GM12872 (cell line): ENCODE data around the gene CDK5RAP2.

Experiments
- TF ChIP-seq, protein P1 (sequence below): IDR thresholded peaks from 3 replicates; pipeline ENCODE4 v1.5.1; 2011; ENCODE audit warnings: low read depth, mild to moderate bottlenecking, low read length, moderate library complexity; ENCODE audit not compliant: insufficient read depth

Gene CDK5RAP2

DNA sequence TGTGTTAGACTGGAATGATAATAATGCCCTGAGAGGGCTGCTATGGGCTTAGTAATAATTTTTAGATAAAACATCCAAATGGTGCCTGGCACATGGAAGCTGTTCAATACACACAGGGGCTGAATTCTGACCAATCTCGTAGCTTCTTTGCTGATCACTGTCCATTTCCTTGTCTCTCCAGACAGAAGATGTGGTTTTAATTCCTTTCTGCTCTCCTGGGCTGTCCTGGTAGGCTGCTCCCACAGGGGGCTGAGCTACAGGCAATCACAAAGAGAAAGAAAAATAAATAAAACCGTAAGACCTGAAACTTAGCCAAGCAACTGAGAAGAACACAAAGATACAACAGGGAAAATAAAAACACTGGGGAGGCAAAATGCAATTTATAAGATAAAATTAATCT lies 136.5 kb downstream of the CDK5RAP2 start:
- TF ChIP-seq, protein P1, sequence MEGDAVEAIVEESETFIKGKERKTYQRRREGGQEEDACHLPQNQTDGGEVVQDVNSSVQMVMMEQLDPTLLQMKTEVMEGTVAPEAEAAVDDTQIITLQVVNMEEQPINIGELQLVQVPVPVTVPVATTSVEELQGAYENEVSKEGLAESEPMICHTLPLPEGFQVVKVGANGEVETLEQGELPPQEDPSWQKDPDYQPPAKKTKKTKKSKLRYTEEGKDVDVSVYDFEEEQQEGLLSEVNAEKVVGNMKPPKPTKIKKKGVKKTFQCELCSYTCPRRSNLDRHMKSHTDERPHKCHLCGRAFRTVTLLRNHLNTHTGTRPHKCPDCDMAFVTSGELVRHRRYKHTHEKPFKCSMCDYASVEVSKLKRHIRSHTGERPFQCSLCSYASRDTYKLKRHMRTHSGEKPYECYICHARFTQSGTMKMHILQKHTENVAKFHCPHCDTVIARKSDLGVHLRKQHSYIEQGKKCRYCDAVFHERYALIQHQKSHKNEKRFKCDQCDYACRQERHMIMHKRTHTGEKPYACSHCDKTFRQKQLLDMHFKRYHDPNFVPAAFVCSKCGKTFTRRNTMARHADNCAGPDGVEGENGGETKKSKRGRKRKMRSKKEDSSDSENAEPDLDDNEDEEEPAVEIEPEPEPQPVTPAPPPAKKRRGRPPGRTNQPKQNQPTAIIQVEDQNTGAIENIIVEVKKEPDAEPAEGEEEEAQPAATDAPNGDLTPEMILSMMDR, result no peak

DNA sequence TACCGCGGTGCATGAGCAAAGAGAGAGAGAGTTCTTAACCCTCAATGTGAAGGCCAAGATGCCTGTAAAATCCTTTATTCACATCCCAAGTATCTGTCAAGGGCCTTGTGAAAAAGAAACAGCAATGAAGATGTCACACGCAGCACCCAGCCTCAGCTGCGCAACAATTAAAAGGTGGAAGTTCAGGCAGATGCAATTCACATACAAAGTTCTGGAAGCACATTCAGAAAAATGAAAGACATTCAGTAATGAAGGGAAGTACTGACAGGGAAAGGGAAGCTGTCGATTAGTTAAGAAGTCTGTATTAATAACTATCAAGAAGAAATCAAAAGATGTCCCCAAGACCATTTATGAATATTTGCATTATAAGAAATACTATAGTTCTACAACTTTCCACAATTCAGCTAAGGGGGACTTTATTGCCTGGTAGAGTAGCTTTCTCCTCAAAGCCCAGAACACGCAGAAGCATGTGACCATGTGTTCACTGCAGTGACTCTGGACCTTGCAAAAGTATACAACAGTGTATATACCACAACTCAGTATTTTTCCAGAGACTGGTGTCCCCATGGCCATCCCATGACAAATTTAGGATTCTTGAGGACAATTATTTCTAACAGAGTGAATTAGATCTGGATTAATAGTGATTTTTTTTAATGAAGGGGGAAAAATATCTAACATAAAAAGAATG lies 137.5 kb downstream of the CDK5RAP2 start:
- TF ChIP-seq, protein P1, result no peak

DNA sequence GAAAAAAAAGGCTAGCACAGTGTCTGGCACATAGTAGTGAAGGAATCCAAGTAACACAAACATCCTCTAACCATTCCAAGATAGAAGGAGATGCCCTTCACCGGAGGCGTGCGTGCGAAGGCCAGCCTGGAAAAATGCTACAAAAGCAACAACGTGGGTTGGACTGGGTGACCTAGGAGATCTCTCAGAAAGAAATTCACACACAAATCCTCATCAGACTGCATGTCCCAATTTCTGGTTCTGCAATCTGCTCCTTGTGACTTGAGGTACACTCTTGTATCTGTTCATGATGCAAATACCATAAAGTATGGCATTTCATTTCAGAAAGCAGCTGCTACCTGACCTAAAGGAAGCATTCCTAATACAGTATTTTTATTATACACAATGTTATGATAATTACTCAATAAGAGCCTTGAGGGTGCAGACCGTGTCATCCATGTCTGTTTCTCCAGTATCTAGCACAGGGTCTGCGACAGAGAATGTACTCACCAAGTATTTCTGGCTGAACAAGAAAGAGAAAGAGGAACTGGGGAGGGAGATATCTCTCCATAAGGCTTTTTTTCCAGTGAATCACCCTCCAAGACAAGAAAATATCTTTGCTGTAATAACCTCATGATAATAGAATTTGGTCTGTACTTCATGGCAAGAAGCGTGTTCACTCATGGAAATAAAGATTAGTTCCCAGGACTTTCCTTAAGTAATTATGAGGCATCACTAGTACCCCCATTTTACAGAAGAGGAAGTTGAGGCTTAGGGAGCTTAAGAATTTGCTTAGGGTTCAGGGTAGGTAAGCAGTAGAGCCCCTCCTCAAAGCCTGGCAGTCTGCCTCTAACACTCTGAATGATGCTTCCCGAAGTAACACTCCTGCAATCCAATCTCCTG lies 138.3 kb downstream of the CDK5RAP2 start:
- TF ChIP-seq, protein P1, result no peak

DNA sequence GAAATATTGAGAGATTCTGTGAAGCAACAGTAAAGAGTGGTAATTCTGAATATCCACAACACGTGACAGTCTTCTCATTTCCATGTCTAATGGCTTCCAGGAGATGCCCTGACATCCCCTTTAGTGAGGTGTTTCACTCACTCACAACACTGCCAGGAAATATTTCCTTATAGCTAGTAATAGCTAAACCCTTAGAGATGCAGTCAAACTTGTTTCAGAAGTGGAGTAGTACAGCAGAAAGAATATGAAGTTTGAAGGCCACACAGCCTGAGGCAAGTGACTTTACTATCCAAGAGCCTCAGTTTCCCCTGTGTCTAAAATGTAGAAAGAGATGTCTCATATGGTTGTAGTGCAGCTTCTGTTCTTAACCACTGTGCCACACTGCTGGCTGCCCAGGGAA lies 139.2 kb downstream of the CDK5RAP2 start:
- TF ChIP-seq, protein P1, result no peak

DNA sequence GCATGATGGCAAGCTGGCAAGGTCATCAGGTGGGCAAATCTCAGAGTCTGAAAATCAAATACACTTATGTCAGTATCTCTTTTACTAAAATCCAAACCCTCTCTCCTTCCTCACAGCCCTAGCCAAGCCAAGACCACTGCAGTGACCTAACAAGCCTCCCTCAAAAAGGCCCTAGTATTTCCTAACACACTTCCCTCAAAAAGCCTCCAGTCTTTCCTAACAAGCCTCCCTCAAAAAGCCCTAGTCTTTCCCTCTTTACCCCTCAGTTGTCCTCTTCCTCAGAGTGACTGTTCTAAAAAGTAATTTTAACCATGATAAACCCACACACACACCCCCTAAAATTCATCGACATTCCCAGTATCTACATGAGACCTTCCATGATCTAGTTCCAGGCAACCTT lies 140.0 kb downstream of the CDK5RAP2 start:
- TF ChIP-seq, protein P1, result no peak

DNA sequence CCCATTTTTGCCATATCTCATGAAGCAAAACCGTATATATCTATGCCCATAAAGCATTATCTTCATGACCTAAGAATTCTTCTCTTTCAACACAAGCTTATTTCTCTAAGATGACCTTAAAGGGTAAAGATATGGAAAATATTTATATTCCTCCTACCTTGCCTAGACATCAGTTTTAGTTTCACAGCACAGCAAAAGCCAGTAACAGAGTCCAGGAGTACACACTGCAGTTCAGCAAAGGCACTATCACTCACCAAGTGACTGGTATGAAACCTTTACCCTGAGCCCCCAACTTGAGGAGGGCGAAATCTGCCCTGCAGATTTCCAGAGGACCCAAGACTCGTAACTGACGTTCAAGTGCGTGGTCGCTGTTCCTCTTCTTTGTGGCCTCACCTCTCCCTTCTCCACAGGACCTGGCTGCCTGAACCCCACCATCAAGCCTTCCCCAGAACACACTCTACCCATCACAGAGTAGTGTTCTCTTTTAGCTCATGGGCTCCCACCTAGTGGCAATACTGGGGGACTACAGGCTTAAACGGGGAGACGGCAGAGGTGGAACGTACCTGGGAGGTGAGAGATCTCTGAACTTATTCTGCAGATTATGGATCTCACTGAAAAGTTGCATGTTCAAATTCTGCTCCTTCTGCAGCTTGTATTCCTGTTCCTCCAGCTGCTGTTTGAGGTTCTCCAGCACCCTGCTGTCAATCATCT lies 141.0 kb downstream of the CDK5RAP2 start:
- TF ChIP-seq, protein P1, result peak; percentile 68

DNA sequence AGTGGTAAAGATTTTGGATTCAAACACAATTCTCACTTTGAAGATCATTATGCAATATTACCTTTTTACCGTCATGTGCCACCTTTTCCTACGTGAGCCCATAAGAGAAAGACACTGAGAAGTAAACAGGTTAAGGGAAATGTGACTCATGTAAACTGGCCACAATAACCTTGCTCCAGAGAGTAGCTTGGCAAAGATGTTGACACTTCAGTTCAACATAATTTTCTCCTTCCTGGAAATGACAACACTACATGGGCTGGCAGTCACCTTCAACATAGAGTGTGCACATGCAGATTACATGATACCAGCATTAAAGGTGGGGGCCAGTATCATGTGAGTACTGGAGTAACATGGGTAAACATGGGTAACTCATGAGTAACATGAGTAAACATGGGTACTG lies 141.9 kb downstream of the CDK5RAP2 start:
- TF ChIP-seq, protein P1, result no peak
